NCI-H526 treated with DMSO at 0.1 percent for 48 hours (cell line): ENCODE data around the gene MYO1B.

Source experiments
- DNase-seq: peaks from one replicate; lab custom pipeline; 2025; lab: John Stamatoyannopoulos, UW

Gene MYO1B

GRCh38 chr2:191360918-191361317, 115.7 kb downstream of the MYO1B start:
- no peak for DNase-seq

- no peak for DNase-seq
Measured at GRCh38 chr2:191362841-191363240, 117.6 kb downstream of the MYO1B start.

GRCh38 chr2:191363267-191363666, 118.1 kb downstream of the MYO1B start:
- no peak for DNase-seq

GRCh38 chr2:191365089-191365488, 119.9 kb downstream of the MYO1B start:
- no peak for DNase-seq

GRCh38 chr2:191366199-191366598, 121.0 kb downstream of the MYO1B start:
- no peak for DNase-seq

GRCh38 chr2:191369034-191369433, 123.8 kb downstream of the MYO1B start:
- DNase-seq = peak; percentile 31

- no peak for DNase-seq
Measured at GRCh38 chr2:191374366-191374765, 129.2 kb downstream of the MYO1B start.

GRCh38 chr2:191374939-191375338, 129.7 kb downstream of the MYO1B start:
- DNase-seq = no peak

GRCh38 chr2:191376981-191377629, 131.9 kb downstream of the MYO1B start:
- DNase-seq = no peak

GRCh38 chr2:191379375-191379774, 134.2 kb downstream of the MYO1B start:
- DNase-seq = no peak

GRCh38 chr2:191382801-191383200, 137.6 kb downstream of the MYO1B start:
- no peak for DNase-seq

- no peak for DNase-seq
Measured at GRCh38 chr2:191383486-191383885, 138.3 kb downstream of the MYO1B start.

- no peak for DNase-seq
Measured at GRCh38 chr2:191384829-191385228, 139.6 kb downstream of the MYO1B start.

GRCh38 chr2:191385416-191386160, 140.4 kb downstream of the MYO1B start:
- no peak for DNase-seq

- DNase-seq = no peak
Measured at GRCh38 chr2:191386938-191387536, 141.8 kb downstream of the MYO1B start.

GRCh38 chr2:191389288-191389687, 144.1 kb downstream of the MYO1B start:
- no peak for DNase-seq

- DNase-seq = no peak
Measured at GRCh38 chr2:191391171-191391570, 146.0 kb downstream of the MYO1B start.

GRCh38 chr2:191394043-191394442, 148.8 kb downstream of the MYO1B start:
- no peak for DNase-seq

GRCh38 chr2:191396794-191397193, 151.6 kb downstream of the MYO1B start:
- DNase-seq = no peak

- no peak for DNase-seq
Measured at GRCh38 chr2:191399601-191400000, 154.4 kb downstream of the MYO1B start.

- no peak for DNase-seq
Measured at GRCh38 chr2:191401287-191401686, 156.1 kb downstream of the MYO1B start.

- DNase-seq = no peak
Measured at GRCh38 chr2:191402966-191403565, 157.9 kb downstream of the MYO1B start.

- DNase-seq = no peak
Measured at GRCh38 chr2:191404568-191404991, 159.4 kb downstream of the MYO1B start.
